GM18858 (cell line): Measurements from ENCODE around the gene DDIT3.
"Not testable (repeated sequence)": the region's sequence is repeated elsewhere in the genome, so short reads cannot be mapped to it uniquely, and the experiment has no call there.

Source experiments
- ATAC-seq: cut with Tn5 transposase; IDR thresholded peaks from one replicate; pipeline ENCODE4 v1.9.1; 2021; ENCODE audit not compliant: unreplicated experiment

DDIT3 gene, protein sequence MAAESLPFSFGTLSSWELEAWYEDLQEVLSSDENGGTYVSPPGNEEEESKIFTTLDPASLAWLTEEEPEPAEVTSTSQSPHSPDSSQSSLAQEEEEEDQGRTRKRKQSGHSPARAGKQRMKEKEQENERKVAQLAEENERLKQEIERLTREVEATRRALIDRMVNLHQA

GRCh38 chr12:57520053-57520818 lies at the start of gene DDIT3:
Gene DDIT3, minus strand, starts transcription at chr12:57520514. Its CDS starts 3,108 bp downstream, at chr12:57517406.
- peak; percentile 54 for ATAC-seq

- ATAC-seq = no peak
Measured at GRCh38 chr12:57569858-57570257, 49.5 kb upstream of the DDIT3 start.

DNA sequence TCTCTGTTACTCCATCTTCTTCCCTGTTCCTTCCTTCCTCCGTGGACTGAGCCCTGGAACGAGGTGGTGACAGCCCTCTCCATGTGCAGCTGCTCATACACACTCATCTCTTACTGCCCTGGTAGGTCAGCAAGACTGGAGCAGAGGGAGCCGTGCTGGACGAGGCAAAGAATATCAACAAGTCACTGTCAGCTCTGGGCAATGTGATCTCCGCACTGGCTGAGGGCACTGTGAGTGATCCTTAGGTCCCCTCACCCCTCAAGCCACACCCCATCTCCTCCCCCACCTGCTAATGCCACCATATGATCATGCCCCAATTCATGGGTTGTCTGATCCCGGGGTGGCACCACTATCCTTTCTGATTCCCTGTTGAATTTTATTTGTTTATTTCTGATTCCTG lies 48.5 kb upstream of the DDIT3 start:
- no peak for ATAC-seq

DNA sequence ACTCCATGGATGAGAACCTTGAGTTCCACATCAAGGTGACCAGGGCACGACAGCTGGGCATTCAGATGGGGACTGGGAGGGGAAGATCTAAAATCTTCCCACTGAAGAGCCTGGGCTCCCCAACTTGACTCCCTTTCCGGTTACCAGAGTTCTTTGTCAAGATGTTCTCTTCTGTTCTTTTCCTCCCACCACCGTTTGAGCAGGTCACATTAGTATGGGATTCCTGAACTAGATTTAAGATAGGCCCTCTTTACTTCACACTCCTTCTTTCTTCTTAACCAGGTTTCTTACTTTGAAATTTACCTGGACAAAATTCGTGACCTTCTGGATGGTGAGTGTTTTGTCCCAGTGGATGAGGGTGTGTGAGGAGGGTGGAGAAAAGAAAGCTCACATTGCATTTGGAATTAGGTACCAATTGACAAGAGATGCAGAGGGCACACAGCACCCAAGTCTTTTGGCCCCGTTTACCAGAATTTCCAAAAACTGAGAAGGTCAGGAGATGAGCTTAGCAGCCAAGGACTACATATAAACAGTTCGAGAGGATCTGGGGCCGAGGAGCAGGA lies 43.9 kb upstream of the DDIT3 start:
- no peak for ATAC-seq

- ATAC-seq = no peak
Measured at GRCh38 chr12:57563358-57563757, 43.0 kb upstream of the DDIT3 start.

GRCh38 chr12:57561117-57561516 lies 40.8 kb upstream of the DDIT3 start:
- not testable (repeated sequence) for ATAC-seq

GRCh38 chr12:57560516-57560915 lies 40.2 kb upstream of the DDIT3 start:
- ATAC-seq = no peak

DNA sequence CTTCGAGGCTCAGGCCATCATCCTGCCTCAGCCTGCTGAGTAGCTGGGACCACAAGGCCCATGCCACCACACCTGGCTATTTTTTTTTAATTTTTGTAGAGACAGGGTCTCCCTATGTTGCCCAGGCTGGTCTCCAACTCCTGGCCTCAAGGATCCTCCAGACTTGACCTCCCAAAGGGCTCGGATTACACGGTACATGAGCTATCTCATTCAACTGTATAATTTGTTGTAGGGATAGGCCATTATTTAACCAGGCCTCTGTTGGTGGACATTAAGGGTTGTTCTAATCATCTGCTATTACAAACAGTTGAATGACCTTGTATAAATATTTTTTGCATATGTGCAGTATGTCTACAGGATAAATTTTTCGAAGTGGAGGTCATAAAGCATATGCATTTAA lies 38.5 kb upstream of the DDIT3 start:
- ATAC-seq = no peak

DNA sequence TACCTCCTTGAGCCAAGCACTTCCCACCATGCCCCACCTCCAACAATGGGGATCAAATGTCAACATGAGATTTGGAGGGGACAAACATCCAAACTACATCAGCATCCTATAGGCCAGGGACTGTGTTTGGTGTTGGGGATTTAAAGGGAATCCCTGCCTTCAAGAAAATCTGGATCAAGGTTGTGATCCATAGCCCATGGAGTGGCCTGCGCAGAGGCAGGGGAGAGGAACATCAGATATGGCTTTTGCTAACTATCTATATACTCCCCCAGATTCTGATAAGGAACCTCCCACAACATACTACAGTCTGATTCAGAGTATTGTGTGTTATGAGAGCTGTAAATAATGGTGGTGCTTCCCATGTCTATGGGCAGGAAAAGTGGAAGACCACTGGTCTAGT lies 34.6 kb upstream of the DDIT3 start:
- ATAC-seq = no peak

DNA sequence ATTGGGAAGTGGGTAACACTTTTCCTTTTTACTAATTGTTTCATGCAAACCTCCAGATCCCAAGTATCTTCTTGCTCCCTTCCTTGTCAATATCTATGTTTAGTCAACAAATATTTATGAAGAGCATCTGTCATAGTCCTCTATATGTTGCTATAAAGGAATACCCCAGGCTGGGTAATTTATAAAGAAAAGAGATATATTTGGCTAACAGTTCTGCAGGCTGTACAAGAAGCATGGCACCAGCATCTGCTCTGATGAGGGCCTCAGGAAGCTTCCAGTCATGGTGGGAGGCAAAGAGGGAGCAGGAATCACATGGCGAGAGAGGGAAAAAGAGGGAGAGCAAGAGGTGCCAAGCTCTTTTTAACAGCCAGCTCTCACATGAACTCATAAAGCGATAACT lies 34.1 kb upstream of the DDIT3 start:
- no peak for ATAC-seq

DNA sequence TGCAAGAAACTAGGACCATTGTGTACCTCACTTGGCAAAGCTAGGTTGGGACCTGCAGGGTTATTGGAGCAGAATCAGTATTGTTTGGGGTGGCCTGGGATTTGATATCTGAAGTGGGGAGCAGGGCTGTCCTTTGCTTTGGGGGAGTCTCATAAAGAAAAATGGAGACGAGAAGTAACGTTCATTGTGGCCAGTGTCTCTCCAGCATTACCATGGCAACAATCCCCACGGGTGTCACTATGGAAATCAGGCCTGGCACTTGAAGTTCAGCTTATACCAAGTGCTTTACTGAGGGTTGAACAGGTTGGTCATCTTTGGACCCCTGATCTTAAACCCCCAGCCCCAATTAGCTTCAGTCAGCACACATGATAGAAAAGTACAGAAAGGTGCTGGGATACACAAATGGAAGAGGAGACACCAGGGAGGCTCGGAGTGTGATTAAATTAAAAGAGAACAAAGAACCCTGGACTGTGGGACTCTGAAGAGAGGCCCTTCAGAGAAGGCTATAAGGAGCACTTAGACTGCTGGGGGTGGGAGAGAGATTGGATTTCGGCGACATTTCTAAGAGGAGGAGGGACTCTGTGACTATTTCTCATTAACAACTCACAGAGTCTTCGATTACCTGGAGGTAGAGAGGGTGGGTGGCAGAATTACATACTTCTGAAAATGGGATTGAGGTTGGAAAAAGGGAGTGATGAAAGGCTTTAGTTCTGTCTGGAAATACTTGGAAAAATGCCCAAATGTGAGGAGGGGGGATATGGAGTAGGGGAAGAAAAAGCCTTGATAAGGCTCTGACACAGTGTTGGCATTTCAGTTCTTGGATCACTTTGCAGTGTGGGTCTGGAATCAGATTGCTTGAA lies 33.3 kb upstream of the DDIT3 start:
- ATAC-seq = no peak

GRCh38 chr12:57552835-57553313 lies 32.6 kb upstream of the DDIT3 start:
- ATAC-seq = no peak

- ATAC-seq = no peak
Measured at GRCh38 chr12:57552306-57552651, 32.0 kb upstream of the DDIT3 start.

GRCh38 chr12:57551637-57552305 lies 31.5 kb upstream of the DDIT3 start:
- ATAC-seq = no peak

DNA sequence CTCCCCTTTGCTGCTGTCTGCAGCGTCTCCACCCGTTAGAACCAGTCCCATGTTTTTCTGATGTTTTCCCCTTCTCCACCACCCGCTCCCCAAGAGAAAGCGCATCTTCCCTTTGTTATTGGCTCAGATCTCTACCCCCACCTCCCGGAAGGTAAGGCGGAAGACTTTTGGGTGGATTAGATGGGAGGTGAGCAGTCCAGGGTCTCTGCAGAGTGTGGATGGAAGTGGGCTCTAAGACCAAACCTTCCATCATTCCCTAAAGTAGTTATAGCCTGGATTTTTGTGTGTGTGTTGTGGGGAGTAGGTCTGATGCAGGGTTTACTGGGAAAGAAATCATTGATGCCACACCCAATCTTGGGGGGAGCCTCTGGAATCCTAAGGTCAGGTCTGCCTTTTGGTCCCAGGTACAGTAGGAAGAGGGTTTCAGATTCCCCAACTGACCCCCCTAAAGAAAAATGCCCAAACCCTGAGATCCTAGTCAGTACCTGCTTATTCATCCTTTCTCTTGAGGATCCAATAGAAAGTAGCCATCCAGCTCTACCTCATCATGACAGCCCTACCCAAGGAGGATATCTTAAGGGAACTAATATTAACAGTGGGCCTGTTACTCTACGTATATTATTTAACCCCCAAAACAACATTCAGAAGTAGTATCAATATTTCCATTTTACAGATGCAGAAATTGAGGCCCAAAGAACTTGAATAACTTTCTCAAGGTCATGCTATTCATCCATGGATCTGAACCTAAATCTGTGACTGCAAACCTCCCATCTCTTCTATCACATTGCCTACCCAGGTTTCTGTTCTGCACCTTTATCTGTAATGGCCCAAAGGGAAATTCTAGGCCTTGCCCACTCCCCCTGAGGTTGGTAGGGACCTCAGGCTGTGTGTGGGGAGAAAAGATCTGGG lies 30.6 kb upstream of the DDIT3 start:
- ATAC-seq = no peak

DNA sequence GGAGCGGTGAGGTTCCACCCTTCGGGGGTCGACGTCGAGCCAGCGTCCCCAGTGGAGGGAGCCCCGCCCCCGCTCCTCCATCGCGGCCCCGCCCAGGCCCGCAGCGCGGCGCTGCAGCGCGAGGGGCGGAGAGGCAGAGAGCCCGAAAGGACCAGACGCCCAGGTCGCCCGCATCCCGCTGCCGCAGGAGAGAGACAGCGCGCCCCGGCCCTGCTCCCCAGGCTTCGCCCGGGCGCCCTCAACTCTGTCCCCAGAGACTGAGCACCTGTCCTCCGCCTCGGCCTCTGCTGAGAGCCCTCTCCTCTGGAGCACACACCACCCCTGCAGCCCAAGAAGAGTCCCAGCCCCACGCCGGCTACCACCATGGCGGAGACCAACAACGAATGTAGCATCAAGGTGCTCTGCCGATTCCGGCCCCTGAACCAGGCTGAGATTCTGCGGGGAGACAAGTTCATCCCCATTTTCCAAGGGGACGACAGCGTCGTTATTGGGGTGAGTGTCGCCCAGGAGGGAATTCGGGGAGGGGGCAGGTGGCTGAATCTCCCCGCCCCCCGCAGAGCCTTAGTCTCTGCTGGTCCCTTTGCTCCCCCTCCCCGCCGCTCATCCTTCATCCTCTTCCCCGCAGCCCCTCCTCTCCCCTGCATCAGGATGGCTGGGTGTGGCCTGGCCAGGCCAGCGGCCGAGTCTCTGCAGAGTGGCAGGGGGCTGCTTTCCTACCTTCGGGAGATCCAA lies 29.8 kb upstream of the DDIT3 start, which contains the start of gene KIF5A:
Gene KIF5A, plus strand, starts transcription at position 136 of the 732 bp plus-strand sequence. Its CDS starts 228 bp downstream, at position 364.
- no peak for ATAC-seq

DNA sequence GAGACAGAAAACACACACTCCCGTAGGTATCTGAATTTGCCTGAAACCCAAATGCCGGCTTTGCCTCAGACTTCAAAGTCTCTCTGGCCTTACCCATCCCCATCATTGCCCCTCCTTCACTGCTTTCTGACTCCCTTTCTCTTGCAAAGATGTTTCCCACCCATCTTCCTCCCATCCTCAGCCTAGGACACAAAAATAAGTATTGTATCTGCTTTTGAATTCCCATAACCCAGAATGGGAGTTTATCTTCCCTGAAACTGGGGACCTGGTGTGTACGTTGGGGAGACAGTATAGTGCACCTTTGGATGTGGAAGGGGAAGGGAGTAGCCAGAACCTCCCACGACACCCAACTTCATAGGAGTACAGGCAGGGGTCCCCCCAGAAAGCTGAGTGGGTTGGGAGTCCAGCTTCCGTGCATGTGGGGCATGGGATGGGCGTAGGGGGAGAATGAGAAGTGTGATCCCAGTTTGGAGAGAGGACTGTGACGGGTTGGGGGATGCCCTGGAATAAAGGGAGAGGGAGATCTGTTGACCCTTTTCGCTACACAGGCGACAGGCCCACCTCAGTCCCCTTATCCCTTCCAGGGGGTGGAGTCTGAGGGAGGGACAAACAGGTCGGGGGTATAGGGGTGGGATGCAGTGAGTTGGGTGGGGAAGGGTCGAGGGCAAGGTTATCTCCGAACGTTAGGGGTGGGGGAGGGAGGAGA lies 29.0 kb upstream of the DDIT3 start:
- ATAC-seq = no peak

- ATAC-seq = no peak
Measured at GRCh38 chr12:57548488-57548887, 28.2 kb upstream of the DDIT3 start.

DNA sequence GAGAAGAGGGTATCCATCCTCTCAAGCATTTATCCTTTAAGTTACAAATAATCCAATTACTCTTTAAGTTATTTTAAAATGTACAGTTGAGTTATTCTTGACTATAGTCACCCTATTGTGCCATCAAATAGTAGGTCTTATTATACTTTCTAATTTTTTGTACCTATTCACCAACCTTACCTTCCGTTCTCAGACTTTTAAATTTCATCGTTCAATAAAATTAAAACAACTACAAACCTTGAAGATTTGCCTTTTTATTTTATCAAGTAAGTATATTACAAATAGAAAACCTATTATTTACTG lies 27.6 kb upstream of the DDIT3 start:
- ATAC-seq = no peak
